HUDEP-2 (cell line): ENCODE measurements around the gene DHX29.
A peak's percentile ranks its signal among the peaks of the same experiment; 100 is the strongest.
"Not testable (repeated sequence)": the region's sequence is repeated elsewhere in the genome, so short reads cannot be mapped to it uniquely, and the experiment has no call there.

Source experiments
- DNase-seq, 76 experiments: peaks; one replicate each; lab custom pipeline; 2025; ENCODE audit not compliant: unreplicated experiment in 76 of 76; lab: John Stamatoyannopoulos, UW

Gene DHX29

GRCh38 chr5:55318237-55318636 lies 10.7 kb upstream of the DHX29 start:
- DNase-seq = not testable (repeated sequence)

DNA sequence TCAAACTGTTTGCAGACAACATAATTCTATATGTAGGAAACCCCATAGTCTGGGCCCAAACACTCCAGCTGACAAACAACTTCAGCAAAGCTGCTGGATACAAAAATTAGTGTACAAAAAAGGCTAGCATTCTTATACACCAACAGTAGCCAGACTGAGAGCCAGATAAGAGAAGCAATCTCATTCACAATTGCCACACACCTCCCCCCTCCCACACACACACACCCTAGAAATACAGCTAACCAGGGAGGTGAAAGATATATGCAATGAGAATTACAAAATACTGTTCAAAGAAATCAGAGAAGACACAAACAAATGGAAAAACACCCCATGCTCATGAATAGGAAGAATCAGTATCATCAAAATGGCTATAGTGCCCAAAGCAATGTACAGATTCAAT lies 9.3 kb upstream of the DHX29 start:
- DNase-seq = peak in 30 of 76 experiments; percentile 1 to 52 (median 12)

GRCh38 chr5:55316289-55316688 lies 8.8 kb upstream of the DHX29 start:
- no peak for DNase-seq

- no peak for DNase-seq
Observed at GRCh38 chr5:55313870-55314617, 6.5 kb upstream of the DHX29 start.

- peak in 16 of 76 experiments; percentile 2 to 52 (median 30) for DNase-seq
Observed at GRCh38 chr5:55308254-55308836, 851 bp upstream of the DHX29 start.

DNA sequence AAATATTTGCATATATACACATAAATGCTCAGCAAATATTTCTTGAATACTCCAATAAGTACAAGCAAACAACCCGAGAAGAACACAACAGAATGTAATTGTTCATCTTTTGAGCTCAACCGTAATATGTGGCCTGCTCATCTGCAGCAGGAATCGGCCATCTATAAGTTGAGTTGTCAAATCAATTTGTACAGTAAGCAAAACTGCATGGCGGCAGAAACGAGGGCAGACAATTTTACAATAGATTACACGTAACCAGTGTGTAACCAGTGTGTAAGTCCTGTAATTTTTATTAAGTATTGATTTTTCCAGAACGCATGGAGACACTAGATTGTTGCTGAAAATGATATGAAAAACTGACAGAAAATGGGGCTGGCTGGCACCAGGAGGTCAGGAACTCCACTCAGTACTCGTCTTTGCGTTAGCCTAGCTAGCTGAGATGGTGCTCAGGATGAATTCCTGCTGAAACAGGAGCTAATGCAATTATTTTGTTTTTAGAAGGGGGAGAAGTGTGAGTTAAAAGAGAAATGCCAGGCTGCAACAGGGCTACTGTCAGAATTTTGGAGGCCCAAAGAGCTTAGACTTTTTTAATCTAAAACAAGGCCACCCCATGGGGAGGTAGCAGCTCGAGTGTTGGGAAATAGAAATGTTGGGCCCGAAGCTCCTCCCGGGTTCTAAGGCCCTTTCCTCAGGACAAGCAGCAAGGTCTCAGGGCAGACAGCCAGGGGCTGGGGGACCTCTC lies 682 bp downstream of the DHX29 start:
- DNase-seq = peak in 8 of 76 experiments; percentile 10 to 50 (median 37)

DNA sequence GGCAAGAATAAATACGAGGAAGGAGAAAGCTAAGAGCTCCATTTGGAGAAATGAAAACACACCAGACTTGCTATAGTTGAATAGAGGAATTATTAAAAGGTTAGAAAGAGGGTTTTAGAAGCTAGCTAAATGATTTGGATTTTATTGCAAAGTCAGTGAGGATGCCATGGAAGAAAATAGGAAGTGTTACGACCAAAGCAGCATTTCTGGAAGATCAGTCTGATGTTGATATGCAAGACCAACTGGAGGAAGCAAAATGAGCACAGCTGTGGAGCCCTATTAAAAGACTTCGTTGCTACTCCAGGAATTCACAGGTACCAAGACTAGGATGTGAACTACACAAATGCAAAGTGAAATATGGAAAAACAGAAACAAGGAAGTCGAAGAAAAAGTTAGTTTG lies 2.1 kb downstream of the DHX29 start:
- DNase-seq = no peak

GRCh38 chr5:55304584-55304983 lies 2.9 kb downstream of the DHX29 start:
- no peak for DNase-seq

GRCh38 chr5:55303238-55303690 lies 4.2 kb downstream of the DHX29 start:
- no peak for DNase-seq

DNA sequence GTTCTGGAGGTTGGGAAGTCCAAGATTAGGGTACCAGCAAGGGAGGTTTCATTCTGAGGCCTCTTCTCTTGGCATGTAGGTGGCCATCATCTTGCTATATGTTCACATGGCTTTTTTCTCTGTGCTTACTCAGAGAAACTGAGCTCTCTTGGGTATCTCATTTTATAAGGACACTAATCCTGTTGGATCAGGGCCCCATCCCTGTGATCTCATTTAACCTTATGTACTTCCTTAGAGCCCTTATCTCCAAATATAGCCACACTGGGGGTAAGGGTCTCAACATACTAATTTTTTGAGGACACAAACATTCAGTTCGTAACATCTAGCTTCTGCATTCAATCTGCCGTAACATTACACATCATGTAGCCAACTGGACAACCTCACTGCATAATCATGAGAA lies 6.6 kb downstream of the DHX29 start:
- no peak for DNase-seq

DNA sequence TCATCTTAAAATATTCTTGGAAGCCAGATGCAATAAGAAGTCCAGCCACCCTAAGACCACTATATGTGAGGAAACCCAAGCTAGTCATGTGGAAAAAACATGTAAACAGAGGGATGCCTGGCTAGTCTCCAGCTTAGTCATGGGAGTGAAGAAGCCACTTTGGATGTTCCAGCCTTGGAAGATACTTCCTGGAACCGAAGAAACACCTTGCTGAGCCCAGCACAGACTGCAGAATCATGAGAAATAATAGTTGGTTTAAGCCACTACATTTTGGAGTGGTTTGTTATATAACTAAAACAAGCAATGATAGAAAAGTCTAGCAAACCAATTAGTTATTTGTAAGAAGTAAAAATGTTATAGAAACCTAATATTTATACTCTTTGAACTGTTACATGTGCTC lies 12.6 kb downstream of the DHX29 start:
- DNase-seq = no peak

DNA sequence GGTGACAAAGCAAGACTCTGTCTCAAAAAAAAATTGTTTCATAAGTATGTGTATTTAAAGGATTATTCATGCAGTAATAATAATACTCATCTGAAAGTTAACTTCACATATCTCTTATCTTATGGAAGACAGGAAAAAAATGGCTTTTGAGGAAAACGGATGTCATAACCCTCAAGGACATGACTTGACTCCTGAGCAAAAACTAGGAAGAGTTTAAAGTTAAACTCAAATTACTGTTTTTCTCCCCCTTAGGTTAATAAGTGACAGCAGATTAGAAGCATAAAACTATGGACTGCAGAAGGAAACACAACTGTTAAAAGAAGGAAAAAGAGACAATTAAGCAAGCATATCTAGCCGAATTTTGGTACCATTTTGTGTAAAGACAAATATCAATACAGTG lies 16.5 kb downstream of the DHX29 start:
- DNase-seq = no peak

DNA sequence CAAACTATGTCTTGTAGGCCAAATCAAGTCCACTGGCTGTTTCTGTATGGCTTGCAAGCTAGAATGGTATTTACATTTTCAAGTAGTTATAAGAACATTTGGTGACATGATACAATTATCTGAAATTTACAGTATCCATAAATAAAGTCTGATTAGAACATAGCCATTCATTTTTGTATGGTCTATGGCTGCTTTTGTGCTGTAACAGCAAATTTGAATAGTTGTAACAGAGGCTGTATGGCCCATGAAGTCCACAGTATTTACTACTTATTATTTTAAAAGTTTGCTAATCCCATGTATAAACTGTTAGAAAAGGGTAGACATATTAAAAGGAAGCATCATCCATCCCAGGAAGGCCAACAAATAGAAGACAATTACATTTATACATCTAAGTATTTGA lies 17.7 kb downstream of the DHX29 start:
- DNase-seq = no peak

DNA sequence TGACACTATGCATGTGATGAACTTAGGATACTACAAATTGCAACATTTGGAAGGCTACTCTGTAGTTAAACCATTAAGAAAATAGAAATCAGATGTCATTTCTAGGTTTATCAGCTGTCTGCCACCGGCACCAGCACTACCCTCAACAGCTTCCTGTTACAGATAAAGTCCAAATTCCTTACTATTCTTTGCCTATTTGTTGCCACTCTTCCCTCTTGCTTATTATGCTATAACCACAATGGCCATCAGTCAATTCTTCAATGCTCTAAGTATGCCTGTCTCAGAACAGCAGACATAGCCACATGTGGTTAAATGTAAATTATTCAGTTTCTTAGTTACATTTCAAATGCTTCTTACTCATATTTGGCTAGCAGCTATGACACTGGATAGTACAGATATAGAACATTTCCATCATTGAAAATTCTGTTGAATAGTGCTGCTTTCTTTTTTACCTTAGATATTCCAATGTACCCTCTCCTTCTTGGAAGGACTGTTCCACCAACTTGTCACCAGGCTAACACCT lies 21.0 kb downstream of the DHX29 start:
- peak in 1 of 76 experiments; percentile 6 for DNase-seq

- DNase-seq = no peak
Observed at GRCh38 chr5:55278778-55279177, 28.7 kb downstream of the DHX29 start.

DNA sequence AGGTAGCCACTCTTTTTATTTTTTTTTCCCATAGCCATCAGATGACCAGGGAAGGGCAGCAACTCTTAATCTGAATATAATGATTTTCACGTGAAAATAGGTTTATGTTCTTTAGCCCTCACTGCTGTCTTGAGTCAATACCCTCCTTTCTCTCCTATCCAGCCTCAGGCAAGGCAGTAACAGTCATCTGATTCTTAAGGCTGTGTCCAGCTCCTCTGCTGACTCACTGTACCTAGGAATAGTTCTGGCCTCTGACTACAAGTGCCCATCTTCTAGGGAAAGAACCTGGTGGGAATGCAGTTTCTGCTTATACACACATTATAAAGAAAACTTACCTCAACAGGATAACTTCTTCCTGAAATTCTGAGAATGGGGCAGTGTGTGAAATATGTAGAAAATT lies 30.7 kb downstream of the DHX29 start:
- no peak for DNase-seq

DNA sequence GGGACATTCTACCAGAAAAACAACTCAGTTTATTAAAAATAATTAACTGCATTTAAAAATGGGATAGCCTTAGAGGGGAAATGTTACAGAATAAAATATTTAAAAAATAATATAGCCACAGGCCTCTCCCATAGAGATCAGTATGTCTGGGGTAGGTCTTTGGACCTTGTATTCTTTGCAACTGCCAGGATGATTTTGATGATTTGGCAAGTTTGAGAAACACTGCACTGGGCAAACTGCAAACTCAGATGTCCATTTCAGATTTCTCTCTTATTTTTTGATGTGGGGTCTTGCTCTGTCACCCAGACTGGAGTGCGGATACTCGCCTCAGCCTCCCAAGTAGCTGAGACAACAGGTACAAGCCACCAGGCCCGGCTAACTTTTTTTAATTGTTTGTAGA lies 49.2 kb downstream of the DHX29 start:
- DNase-seq = no peak

DNA sequence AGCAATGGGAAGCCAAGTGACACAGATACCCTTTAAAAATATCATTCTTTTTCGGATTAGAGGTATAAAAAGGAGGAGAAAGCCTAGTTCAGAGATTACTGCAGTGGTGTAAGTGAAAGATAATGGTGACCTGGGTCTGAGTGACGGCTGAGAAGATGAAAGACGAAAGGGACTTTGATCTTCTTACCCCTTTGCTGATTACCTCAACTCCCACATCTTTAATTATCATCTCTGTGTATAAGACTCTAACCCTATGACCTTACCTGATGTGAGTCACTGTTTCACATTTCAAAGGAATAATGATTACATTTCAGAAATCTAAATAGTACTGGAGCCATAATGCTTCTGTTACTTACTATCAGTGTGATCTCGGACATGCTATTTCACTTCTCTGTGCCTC lies 52.7 kb downstream of the DHX29 start:
- DNase-seq = no peak

GRCh38 chr5:55250064-55250463 lies 57.4 kb downstream of the DHX29 start:
- no peak for DNase-seq

DNA sequence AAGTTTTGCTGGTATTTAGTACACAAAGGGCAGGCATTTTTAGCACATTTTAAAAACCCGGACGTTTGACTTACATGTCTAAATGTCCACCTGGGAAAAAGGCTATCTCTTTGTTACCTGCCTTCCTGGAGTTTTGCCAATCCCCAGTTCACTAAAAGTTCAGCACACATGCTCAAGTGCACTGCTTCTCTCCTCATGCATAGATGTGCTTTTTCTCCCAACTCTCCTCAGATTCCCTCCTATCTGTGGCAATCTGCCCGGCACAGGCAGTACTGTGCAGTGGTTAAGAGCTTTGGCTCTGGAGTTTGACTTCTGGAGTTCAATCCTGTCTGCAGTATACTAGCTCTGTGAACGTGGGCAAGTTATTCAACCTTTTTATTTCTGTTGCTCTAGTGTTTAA lies 65.7 kb downstream of the DHX29 start:
- DNase-seq = no peak

DNA sequence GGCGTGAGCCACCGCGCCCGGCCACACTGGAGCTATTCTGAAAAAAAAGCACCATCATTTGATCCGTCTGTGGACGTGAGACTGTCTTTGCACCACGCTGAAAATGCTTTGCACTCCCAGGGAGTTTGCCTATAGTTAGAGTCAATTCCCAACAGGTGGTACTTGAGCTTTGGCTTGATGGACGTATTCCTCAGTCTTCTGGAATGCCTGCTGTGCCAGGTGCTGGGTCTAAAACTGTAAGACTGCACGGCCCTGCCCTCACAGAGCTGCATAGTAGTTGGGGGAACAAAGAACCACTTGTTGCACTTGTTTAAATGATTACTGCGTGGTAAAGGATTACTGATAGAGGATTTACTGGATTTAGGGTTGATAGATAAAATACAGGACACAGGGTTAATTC lies 70.7 kb downstream of the DHX29 start:
- no peak for DNase-seq
